Ishikawa (cell line): ENCODE measurements around the gene MBNL1.

Experiments
- CEBPB ChIP-seq: IDR thresholded peaks from 2 replicates; pipeline ENCODE4 v1.6.1; 2012
- CREB1 ChIP-seq: IDR thresholded peaks from 2 replicates; pipeline ENCODE4 v1.6.1; 2012; ENCODE audit warnings: low read depth
- EP300 ChIP-seq: IDR thresholded peaks from 2 replicates; pipeline ENCODE4 v1.6.1; 2012; ENCODE audit warnings: borderline replicate concordance
- FOXM1 ChIP-seq: IDR thresholded peaks from 2 replicates; pipeline ENCODE4 v1.6.1; 2012; ENCODE audit warnings: low read depth, borderline replicate concordance
- TAF1 ChIP-seq: IDR thresholded peaks from 2 replicates; pipeline ENCODE4 v1.6.1; 2012; ENCODE audit warnings: low read depth, mild to moderate bottlenecking
- TCF12 ChIP-seq: IDR thresholded peaks from 2 replicates; pipeline ENCODE4 v1.6.1; 2012; ENCODE audit warnings: low read depth
- YY1 ChIP-seq: IDR thresholded peaks from 2 replicates; pipeline ENCODE4 v1.6.1; 2012; ENCODE audit warnings: low read depth
- ZBTB7A ChIP-seq: IDR thresholded peaks from 2 replicates; pipeline ENCODE4 v1.6.1; 2012; ENCODE audit warnings: low read depth
- TF ChIP-seq, protein P1 (sequence below): IDR thresholded peaks from 2 replicates; pipeline ENCODE4 v1.6.1; 2012

- no peak for TF ChIP-seq TAF1
- TF ChIP-seq EP300: no peak
- no peak for TF ChIP-seq TCF12
- no peak for TF ChIP-seq FOXM1
- no peak for TF ChIP-seq CEBPB
- no peak for TF ChIP-seq CREB1
- TF ChIP-seq YY1: no peak
- TF ChIP-seq ZBTB7A: no peak
- TF ChIP-seq, protein P1, sequence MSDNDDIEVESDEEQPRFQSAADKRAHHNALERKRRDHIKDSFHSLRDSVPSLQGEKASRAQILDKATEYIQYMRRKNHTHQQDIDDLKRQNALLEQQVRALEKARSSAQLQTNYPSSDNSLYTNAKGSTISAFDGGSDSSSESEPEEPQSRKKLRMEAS: no peak
Measured at GRCh38 chr3:152459118-152459515, 190.4 kb downstream of the MBNL1 start.
